NCI-H2107 treated with DMSO at 0.1 percent for 48 hours (cell line): Measurements from ENCODE around the gene FCGBP.
"Not testable (repeated sequence)": the region's sequence is repeated elsewhere in the genome, so short reads cannot be mapped to it uniquely, and the experiment has no call there.

Experiments used
- DNase-seq: peaks from one replicate; lab custom pipeline; 2025; ENCODE audit not compliant: unreplicated experiment; lab: John Stamatoyannopoulos, UW

FCGBP gene

DNA sequence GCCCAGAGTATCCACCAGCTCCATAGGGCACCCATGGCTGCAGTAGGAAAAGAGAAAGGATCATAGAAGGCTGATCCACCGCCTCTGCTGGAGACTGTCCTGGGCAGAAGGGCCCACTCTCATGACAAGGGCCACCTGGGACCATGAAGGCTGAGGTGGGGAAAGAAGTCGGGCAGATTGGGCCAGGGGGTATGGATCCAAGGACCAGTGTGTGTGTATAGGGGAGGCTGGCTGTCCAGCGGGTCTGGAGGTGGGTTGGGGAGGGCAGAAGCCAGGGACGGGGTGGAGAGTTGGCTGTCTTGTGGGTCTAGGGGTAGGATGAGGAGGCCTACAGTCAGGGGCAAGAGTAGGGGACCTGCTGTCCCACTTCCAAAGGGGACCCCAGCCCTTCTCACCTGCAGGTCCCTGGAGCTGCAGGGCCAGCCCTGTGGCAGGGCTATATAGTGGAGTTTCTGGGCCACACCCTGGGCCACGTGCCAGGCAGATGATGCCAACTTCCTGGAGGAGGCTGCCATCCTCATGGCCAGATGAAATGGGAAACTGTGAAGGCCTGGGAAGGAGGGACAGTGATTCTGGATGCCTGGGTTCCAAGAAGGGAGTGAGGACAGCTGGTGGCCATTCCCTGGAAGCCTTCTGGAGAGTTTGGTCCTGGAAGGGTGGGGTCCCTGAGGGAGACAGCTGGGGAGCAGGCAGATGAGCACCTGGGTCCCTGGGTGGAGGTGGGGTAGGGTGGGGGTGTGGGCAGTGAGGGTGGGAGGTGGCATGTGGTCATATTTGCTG lies at the start of gene FCGBP:
TSS of gene FCGBP (minus strand) at position 51 of the 780 bp plus-strand sequence.
- DNase-seq = no peak

DNA sequence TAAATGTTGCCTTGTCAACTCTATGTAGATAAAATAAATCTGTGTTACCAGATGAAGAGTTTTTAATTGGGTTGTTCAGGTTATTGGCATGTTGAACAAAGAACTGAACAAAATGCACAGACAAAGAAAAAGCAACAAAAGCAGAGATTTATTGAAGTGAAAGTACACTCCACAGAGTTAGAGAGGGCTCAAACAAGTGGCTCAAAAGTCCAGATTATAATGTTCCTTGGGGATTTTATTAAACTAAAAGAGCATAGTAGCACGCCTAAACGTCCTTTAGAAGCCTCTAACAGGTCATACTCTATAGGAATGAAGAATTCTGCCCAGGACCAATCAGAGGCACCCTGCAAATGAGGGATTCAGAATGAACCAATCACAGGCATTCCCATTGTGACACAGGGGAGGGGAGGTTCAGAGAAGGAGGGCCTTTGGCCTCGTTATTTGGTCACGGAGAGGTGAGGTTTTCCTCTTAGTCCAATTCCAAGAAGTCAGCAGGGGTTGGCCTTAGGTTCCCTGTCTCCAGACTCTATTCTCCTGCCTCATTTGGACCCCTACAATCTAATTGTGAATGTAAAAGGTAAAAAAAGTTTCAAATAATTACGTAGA lies 49.4 kb upstream of the FCGBP start:
- DNase-seq = no peak

DNA sequence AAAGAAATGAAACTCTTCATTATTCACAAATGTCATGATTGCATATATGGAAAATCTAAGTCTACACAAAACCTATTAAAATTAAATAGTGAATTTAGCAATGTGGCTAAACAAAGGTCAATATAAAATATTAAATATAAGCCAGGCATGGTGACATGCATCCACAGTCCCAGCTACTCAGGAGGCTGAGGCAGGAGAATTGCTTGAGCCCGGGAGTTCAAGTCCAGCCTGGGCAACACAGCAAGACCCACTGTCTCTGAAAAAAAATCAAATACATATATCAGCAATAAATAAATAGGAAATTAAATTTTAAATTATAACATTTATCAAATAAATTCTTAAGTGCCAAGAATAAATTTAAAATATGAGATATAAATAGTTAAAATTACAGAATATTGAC lies 48.4 kb upstream of the FCGBP start:
- DNase-seq = no peak

DNA sequence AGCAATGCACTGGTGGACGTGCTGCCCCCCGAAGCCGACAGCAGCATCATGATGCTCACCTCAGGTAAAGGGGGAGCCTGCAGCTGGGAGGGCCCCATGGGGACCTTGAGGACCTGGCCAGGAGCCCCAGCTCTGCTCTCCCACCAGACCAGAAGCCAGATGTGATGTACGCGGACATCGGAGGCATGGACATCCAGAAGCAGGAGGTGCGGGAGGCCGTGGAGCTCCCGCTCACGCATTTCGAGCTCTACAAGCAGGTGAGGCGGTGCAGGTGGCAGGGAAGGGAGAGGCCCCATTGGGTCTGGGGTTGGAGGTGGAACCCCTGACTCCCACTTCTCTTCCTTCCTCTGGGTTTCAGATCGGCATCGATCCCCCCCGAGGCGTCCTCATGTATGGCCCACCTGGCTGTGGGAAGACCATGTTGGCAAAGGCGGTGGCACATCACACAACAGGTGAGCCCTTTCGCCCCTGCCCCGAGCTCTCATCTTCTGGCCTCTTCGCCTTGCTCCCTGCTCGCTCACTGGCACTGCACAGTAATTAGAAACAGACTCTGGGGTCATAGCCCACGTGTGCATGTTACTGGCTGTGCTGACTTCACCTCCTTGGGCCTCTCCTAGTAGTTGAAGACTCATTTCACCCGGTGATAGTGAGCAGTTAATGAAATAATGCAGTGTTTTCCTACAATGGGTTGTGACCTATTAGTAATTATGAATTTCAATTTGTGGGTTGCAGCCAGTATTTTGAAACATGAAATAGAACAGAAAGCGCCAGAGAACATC lies 40.1 kb upstream of the FCGBP start:
- DNase-seq = no peak

DNA sequence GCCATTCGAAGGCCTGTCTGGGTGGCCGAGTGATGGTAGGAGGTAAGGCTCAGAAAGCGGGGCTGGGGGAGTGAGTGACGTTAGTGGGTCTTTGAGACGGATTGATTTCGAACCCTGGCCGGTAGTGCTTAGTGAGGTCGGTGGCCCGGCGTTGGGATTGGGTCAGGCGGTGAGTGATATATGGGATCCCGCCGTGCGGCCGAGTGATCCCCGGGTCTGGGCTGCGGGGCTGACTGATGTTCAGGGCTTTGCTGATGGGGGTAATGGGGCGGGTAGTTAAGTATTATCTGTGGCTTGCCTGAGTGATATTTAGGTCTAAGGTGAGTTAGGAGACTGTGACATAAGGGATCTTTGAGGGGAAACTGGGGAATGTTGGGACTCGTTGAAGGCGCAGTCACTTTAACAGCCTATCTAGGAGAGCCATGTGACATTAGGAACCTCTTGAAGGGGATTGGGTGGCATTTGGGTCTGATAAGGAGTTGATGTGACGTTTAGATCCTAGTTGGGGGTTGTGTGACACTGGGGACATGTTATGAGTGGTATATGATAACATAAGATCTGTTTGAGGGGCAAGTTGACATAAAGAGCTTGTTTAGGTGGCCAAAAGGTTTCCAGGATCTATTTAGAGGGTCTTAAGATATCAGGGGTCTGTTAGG lies 37.1 kb upstream of the FCGBP start:
- no peak for DNase-seq

GRCh38 chr19:39970675-39971379 lies 36.4 kb upstream of the FCGBP start, which contains the start of gene PSMC4:
TSS of gene PSMC4 (plus strand) at chr19:39971165. CDS start at chr19:39971203, 38 bp downstream.
- DNase-seq = peak; percentile 96

DNA sequence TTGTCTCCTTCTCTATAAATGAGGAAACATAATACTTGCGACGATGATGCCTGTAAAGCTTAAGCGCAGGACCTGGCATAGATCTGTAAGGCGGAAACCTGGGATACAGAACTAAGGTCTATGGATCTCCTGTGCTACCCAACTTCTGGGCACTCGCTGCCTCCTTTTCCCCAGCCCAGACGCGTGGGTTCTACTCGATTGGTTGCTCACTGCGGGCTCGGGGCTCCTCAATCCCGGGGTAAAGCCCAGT lies 35.9 kb upstream of the FCGBP start:
- peak; percentile 55 for DNase-seq

DNA sequence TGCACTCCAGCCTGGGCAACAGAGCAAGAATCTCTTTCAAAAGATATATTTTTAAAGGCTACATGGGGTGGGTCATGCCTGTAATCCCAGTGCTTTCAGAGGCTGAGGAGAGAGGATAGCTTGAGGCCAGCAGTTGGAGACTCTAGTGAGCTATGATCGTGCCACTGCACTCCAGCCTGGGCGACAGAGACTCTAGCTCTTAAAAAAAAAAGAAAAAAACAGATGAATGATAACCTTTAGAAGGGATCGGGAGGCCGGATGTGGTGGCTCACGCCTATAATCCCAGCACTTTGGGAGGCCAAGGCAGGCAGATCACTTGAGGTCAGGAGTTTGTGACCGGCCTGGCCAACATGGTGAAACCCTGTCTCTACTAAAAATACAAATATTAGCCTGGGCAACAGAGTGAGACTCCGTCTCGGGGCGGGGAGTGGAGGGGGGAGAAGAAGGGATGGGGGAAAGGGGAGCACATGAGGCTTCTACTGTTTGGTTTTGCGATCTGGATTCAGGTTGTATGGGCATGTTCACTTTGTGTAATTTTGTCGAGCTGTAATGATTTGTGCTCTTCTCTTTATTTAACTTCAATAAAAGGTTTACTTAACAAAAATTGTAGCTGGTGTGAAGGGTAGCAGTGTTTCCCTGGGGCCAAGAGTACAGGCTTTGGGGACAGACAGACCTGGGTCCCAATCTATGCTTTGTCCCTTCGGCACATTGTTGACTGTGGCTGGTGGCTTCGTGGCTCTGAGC lies 35.4 kb upstream of the FCGBP start:
- DNase-seq = no peak

- DNase-seq = no peak
Observed at GRCh38 chr19:39969266-39969665, 34.8 kb upstream of the FCGBP start.

DNA sequence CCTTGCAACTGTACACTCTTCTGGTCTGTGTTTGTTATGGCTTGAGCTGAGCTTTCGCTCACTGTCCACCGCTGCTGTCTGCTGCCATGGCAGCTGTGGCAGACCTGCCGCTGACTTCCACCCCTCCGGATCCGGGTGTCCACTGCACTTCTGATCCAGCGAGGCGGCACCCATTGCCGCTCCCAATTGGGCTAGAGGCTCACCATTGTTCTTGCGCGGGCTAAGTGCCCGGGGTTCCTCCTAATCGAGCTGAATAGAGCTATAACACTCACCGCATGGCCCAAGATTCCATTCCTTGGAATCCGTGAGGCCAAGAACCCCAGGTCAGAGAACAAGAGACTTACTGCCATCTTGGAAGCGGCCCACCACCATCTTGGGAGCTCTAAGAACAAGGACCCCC lies 34.4 kb upstream of the FCGBP start:
- DNase-seq = no peak

GRCh38 chr19:39967561-39967960 lies 33.1 kb upstream of the FCGBP start:
- no peak for DNase-seq

DNA sequence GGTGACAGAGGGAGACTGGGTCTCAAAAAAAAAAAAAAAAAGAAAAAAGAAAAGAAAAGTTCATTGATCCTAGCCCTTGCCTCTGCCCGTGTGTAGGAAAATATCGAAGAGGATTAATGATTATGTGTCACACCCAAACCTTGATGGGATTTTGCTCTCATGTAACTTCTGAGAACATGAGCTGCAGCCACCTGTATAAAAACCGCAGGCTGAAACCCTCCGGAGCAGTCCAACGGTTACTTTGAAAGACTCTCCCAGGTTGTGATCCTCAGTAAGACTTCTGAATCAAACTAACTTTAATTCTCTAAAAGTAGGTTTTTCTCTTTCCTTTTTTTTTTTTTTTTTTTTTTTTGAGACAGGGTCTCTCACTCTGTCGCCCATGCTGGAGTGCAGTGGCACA lies 32.2 kb upstream of the FCGBP start:
- DNase-seq = no peak

DNA sequence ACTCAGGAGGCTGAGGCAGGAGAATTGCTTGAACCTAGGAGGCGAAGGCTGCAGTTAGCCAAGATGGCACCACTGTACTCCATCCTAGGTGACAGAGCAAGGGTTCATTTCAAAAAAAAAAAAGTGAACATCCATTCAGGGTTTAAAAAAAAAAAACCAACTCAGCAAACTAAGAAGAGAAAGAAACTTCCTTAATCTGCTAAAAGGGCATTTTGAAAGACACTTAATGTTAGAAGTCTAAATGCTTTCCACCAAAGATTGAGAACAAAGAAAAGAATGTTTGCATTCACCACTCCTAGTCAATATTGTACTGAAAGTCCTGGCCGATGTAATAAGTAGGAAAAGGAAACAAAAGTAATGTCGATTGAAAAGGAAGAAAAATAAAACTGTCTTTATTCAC lies 29.5 kb upstream of the FCGBP start:
- no peak for DNase-seq

GRCh38 chr19:39959407-39959806 lies 25.0 kb upstream of the FCGBP start:
- DNase-seq = not testable (repeated sequence)

- not testable (repeated sequence) for DNase-seq
Observed at GRCh38 chr19:39958942-39959341, 24.5 kb upstream of the FCGBP start.

- DNase-seq = not testable (repeated sequence)
Observed at GRCh38 chr19:39957886-39958285, 23.5 kb upstream of the FCGBP start.

GRCh38 chr19:39953915-39954314 lies 19.5 kb upstream of the FCGBP start:
- no peak for DNase-seq

- no peak for DNase-seq
Observed at GRCh38 chr19:39951686-39952085, 17.3 kb upstream of the FCGBP start.

DNA sequence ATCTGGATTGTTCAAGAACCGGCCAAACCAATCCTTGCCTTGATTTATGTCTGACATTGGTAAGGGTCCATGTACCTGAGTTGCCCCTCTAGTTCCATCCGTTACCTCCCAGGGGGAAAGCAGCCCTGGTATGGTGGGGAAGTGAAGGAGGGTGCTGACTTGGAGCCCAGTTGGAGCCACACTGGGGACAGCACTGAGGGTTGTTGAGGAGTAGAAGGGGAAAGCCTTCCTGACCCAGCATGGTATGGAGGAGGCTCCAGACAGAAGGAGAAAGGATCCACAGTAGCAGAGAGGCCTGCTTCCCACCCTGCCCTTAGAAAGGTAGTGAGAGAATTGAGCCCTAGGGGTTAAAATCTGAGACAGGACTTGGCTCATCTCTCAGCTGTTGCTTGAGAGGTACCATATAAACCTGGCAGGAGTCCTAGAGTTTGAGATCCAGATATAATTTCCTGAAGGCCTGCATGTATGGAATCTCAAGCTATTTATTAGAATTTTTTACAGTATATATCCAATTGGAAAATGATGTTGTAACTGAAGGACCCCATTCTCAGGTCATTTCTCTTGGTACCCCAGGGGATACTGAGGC lies 16.7 kb upstream of the FCGBP start:
- DNase-seq = no peak
